GM04503 (cell line): ENCODE measurements around the gene PSAP.
A peak's percentile ranks its signal among the peaks of the same experiment; 100 is the strongest.
"Not testable (repeated sequence)": the region's sequence is repeated elsewhere in the genome, so short reads cannot be mapped to it uniquely, and the experiment has no call there.

Source experiments
- DNase-seq: peaks from one replicate; pipeline ENCODE4 v3.0.0-alpha.2; 2012; ENCODE audit warnings: low read depth

The PSAP gene

DNA sequence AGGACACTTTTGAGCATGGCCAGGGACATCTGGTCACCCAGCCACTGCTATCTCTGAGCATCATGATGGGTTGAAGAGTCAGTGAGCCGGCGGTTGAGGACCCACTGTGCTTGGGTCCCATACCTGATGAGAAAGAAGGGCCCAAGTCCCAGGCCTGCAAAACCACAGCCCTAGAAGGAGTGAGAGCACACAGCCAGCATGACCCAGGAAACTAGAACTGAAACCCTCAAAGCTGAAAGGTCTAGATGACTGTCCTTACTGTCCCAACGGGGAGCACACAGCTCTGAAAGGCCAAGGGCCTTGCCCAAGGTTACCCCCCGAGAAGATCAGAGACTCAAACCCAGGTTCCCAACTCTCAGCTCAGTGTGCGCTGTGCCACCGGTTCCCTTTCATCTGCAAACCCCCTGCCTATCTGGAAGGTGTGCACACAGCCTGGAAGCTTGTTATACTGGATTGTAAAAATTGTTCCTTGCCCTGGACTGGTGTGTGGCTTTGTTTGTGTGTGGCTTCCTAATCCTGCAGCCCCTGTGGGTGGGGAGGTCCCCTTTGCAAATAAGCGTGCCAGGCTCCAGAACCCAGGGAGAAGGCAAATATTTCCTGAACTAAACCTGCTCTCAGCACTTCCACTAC, 22.6 kb upstream of the PSAP start:
- no peak for DNase-seq

DNA sequence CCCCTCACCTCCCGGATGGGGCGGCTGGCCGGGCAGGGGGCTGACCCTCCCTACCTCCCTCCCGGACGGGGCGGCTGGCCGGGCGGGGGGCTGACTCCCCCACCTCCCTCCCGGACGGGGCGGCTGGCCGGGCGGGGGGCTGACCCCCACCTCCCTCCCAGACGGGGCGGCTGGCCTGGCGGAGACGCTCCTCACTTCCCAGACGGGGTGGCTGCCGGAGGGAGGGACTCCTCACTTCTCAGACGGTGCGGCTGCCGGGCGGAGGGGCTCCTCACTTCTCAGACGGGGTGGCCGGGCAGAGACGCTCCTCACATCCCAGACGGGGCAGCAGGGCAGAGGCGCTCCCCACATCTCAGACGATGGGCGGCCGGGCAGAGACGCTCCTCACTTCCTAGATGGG, 18.6 kb upstream of the PSAP start:
- DNase-seq = not testable (repeated sequence)

DNA sequence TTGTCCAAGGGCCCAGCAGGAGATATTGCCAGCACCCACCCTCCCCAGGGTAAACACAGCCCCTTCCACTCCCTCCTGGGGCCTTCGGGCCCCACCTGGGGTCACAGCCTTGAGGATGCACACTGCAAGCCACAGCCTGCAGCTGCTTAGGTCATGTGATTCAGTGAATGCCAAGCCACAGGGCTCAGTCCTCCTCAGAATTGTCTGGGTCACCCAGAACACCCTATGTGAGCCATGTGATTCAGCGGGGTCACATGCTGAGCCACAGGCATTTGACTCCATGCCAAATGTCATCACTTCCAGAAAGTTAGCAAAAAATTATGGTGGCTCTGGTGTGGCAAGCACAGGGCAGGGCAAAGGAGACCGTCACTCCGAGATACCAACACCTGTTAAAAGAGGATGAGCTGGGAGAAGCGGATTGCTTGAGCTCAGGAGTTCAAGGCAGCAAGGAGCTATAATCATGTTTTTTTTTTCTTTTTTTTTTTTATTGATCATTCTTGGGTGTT, 17.2 kb upstream of the PSAP start:
- no peak for DNase-seq

DNA sequence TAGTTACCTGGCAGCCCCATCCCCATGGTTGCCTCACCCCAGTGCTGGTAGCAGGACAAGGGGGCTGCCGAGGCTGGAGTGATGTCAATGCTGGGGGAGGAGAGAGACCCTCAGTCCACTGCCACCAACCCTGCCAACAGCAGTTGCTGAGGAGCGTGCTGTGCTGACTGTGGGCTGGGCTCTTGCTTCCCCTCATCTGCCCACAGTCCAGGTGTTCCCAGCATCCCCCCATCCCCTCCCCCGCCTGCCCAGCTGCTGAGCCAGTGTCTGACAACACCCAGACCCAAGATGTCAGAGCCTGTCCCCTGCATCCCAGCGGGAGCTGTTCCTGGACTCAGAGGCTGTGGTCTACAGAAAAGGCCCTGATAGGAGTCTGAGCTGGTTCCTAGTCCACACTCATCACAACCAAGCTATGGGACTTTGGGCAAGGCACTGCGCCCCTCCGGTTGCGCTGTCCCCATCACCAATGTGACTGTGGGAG, 14.6 kb upstream of the PSAP start:
- DNase-seq = no peak

DNA sequence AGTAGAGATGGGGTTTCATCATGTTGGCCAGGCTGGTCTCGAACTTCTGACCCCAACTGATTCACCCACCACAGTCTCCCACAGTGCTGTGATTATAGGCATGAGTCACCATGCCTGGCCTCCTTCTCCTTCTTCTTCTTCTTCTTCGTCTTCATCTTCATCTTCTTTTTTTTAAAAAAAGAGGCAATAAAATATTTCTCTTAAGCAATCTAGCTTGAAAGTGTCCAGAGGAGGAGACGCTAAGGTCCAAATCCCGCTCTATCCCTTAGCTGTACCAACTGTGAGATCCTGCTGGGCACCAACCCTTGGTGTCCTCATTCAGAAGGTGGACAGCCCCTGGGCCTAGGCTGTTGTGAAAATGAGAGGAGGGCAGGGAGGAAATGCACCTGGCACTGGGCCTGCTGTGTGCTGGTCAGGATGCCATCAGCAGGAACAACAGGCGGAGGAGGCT, 13.9 kb upstream of the PSAP start:
- no peak for DNase-seq

DNA sequence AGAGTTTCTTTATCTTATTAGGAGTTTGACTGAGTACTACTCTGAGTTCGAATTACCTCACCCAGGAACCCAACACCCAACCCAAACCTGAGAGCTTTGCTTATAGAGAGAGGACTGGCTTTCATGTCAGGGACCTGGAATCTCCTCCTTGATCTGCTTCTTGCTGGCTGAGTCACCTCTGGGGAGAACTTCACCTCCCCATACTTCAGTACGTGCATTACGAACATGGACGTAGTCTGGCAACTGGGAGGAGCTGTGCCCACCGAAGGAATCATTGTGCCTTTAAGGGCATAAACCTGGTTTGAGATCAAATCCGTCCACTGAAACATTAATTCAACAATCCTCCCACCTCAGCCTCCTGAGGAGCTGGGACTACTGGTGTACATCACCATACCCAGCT, 12.2 kb upstream of the PSAP start:
- no peak for DNase-seq

DNA sequence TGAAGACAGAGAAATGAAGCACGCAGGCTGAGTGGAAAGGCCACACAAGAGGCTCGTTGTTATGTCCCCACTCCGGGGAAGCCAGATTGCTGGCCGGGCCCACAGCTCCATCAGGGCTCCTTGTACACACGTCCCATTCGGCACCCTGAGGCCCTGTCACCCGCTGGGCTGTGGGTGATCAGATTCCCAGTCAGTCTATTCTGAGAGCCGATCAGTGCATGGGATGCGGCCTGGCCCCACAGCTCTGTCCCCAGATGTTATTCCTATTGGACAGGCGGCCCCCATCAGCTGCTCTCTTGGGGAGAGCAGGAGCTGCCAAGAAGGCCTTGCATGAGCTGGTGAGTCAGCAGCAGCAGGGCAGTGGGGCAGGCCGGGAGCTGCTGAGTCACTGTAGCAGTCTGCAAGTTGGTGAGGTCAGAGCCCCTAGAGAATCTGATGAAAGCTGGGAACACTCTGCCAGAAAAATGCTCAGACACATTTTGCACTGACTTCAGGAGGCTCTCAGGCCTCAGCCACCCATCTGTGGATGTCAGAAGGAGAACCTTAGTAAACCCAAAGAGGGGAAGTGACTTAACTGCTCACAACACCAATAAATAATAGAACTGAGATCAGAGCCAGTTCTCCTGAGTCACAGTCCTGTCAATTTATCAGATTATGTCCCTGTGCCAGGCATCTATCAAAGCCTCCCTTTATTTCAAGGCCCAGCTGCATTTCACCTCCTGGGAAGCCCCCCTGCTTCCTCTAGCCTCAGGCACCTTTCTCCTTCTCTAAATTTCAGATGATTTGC, 9.4 kb upstream of the PSAP start:
- DNase-seq = peak; percentile 99

DNA sequence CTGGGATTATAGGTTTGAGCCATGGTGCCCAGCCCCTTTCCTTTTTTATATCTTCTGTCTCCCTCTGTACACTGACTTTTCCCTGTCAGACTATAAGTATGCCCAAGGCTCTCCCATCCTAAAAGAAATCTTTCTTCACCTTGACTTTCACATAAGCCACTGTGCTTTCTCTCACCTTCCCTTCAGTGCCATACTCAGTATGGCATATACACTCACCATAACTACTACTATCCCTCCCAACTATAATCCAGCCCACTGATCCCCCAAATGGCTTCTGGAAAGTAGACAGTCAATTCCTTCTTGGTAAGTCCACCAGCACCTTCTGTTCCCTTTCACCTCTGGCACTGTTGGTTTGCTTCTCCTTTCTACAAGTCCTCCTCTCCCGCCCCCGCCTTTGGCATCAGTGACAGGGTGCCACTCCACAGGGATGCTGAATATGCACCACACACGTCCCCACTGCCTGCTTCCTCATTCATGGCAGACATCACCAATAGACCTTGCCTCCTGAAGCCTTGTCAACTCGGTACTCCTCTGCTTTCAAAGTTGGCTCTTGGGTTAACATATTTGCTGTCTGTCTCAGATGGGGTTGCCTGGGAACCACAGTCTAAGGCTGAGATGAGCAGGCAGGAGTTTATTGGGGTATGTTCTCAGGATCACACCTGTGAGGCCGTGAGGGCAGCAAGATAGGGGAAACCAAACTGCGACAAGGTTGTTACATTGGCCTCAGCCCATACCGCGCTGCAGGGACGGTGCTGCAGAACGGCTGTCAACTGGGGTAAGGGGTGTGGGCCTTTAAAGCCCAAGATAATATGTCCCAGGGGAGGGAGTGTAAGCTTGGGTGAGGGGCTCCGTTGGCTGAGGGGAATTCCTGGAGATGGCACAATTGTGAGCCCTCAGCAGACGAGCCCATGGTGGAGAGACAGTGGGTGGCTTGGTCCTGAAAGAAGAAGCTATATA, 7.2 kb upstream of the PSAP start:
- DNase-seq = no peak

DNA sequence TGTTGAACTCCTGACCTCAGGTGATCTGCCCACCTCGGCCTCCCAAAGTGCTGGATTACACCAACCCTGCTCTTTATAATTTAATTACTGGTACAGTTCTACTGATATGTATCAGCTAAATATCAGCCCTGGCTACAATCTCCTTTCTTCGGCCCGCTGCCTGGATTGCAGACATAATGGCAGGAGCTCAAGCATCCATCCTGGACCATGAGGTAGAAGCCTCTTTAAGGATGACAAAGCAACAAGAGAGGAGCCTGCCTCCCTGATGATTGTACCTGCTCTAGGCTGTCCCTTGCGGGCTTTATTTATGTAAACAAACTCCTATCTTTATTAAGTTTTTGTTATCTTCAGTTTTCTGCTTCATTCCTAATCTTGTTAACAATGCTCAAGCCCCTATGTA, 5.6 kb upstream of the PSAP start:
- no peak for DNase-seq

DNA sequence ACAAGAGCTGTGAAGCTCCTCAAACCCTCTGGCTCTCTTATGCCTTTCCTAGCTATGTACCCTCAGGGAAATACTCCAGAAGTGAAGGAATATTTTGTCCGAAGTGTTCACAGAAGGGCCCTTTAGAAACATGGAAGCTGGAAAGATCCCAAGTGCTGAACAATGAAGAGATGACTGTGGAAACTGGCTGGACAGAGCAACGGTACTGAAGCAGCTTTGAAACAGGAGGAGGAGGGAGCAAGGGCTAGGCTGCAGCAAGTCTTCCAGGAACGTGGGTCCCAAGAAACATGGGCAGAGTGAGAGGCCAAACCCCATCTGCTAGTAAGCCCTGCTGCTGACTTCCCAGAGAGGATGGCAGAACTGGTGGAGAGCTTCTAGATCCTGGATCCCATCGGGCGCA, 3.0 kb upstream of the PSAP start:
- no peak for DNase-seq

DNA sequence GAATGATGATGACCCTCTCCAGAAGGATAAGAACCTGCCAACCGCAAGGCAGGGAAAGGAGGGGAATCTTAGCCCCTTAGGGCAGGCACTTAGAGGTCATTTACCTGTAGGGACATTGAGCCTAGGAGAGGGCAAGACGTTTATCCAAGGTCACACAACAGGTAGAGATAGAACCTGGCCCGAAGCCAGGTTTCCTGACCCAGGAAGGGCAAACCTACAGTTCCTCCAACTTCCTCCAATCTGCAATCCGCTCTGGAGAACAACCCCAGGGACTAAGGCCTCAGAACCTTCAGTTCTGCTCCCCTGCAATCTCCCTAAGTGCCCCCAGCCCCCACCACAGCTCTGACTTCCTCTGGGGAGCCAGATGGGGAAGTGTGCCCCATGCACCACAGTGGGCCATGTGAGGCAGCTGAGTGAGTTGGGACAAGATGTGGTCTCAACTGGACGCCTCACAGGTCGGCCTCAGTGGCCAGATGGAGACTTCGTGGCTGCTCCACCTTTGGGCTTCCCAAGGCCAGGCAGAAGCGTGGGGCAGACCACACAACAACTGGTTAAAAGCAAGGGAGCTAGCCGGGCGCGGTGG, 1.4 kb upstream of the PSAP start:
- no peak for DNase-seq

DNA sequence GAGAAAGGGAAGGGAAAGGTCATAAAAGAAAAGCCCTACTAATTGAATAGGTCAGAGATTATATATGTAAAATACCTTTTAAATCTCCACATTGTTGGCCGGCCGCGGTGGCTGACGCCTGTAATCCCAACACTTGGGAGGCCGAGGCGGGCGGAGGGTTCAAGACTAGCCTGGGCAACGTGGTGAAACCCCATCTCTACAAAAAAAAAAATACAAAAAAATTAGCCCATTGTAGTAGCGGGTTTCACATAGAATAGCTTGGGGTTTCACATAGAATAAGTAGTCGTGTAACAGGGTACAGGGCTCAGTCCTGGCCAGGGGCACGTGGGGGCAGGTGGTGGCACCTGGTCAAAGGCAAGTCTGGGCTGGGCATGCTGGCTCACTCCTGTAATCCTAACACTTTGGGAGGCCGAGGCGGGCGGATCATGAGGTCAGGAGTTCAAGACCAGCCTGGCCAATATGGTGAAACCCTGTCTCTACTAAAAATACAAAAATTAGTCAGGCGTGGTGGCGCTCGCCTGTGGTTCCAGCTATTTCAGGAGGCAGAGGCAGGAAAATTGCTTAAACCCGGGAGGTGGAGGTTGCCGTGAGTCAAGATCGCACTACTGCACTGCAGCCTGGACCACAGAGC, 529 bp upstream of the PSAP start:
- DNase-seq = not testable (repeated sequence)

DNA sequence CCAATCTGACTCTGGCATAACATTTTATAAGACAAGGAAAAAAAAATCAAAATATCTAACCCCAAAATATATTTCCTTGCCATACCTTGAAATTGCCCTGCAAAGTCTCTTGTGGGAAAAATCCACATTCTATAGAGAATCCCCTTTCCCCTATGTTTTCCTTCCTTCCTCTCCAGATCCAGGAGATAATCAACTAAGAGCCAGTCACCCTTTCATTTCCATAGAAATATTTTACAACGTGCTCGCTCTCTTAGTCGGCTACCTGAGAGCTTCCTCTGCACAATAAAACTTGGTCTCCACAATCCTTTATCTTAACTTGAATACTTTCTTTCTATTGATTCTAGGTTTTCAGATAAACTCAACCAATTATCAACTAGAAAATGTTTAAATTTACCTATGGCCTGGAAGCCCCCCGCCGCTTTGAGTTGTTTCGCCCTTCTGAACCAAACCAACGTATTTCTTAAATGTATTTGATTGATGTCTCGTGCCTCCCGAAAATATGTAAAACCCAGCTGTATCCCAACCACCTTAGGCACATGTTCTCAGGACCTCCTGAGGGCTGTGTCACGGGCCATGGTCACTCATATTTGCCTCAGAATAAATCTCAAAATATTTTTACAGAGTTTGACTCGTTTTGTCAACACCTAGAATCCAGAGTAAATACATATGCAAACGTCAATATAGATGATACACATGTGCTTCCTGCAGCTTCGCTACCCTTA, 869 bp downstream of the PSAP start:
- no peak for DNase-seq

DNA sequence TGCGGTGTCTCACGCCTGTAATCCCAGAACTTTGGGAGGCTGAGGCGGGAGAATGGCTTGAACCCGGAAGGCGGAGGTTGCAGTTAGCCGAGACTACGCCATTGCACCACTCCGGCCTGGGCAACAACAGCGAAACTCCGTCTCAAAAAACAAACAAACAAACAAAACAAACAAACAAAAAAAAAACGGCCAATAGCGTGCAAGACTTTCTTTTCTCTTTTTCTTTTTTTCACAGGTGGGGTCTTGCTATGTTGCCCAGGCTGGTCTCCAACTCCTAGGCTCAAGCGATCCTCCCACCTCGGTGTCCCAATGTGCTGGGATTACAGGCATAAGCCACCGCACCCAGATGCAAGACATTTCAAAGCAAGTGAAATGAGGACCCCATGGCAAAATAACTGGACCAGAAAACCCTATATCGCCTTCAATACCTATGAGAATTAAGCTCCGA, 1.6 kb downstream of the PSAP start:
- no peak for DNase-seq

DNA sequence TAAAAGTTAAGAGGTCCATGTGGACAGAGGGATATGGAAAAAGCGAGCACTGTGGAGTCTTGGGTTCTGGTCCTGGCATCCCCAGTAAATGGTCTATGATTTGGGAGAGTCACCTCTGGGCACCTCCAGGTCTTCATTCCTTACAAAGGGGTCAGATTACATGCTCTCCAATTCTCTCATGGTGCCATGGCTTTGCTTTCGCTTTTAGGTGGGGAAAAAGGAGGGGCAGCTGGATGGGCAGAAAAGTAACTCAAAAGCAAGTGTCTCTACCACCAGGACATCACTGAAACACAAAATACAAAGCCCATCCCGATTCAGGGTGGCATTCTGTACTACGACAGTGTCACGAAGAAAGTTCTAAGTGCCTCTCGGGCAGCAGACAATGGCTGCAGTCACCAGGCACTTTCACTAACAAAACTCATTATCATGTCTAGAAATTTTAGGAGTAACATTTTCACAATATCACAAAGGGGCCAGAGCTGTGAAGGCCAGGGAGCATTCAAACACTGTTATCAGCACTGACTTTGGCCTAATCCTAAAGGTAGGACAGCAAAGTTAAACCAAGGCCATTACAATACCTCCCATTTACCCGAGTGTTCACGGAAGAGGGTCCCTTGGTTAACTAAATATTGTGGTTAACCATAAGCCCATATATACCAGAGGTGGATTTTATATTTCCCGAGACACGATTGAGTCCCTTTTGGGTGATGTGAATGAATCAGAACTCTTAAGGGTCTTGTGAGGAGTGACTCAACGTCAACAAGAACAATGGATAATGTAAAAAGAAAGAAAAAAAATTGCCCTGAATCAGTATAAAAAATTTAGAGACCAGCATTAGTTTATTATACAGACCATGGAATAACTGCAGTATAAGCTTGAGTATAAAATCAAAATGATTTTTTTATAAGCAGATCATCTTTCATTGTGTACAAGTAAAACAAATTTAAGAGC, 2.5 kb downstream of the PSAP start:
- no peak for DNase-seq

DNA sequence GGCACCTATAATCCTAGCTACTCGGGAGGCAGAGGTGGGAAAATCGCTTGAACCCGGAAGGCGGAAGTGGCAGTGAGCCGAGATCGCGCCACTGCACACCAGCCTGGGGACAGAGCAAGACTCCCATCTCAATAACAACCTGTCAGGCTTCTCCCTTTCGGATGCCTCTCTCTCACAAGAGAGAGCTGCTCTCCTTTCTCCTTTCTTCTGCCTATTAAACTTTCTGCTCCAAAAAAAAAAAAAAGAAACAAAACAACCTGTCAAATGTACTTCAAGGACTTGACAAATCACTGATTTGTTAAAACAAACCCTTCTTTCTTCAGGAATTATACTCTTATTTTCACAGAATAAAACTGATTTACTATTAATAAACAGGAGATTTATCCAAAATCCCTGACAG, 3.6 kb downstream of the PSAP start:
- DNase-seq = no peak

DNA sequence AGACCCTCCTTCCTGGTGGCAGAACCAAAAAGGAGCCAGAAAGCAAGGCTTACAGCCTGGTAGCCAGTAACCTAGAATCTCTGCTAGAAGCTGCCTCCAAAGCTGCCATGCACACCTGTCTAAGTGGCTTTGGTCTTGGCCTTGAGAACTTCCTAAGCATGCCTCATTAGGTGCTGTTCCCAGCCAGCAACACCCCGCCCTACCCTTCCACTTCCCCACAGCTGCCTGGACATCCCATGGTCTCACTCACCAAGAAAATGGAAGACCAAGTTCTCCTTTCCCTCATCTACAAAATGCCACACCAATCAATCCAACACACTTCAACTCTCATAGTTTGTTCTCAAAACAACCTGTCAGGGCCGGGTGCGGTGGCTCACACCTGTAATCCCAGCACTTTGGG, 4.2 kb downstream of the PSAP start:
- no peak for DNase-seq

DNA sequence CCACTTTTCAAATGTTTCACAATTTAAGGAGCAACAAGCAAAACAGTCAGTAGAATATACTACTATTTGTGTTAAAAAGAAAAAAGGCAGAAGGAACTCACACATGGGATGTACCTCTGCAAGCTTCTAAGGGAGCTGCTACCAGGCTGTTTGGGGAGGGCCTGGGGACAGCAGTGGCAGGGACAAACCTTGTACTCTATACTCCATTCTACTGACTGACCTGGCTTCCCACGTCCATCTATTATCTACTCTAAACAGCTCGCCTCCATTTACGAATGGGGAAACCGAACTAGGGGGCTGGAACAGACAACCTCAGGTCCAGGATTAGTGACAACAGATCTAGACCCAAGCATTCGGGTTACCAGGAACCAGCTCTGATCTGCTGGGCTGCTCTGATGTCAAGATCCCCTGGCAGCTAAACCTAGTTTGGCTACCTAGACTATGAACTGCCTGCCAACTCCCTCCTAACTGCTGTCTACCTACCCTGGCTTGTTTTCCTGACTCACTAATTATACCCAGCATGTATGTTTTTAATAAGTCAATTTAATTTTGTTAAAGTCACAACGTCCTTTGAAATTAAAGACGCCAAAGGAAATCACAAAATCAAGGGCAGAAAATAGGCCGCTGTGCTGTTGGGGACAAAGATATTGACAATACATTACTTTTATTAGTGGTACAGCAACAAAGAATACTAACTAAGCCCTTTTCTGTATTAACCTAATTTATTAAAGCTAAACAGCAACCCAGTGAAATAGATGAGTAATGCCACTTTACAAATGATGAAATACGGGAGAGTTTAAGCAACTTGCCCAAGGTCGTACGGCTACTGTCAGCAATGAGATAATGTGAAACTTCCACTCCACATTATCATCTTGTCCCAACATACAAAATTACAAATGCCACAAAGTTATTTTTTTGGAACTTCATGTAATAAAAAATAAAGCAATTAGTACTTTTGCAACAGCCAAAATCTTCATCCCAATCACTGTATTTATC, 5.3 kb downstream of the PSAP start:
- no peak for DNase-seq
